Measurements from ENCODE around the gene NCK2.

NCK2 gene

GRCh38 chr2:105796131-105796638 lies 51.5 kb downstream of the NCK2 start:
- DNase-seq: no peak

- DNase-seq: no peak
Observed at GRCh38 chr2:105796791-105797190, 52.1 kb downstream of the NCK2 start.

- DNase-seq: no peak
Observed at GRCh38 chr2:105797298-105797819, 52.6 kb downstream of the NCK2 start.

GRCh38 chr2:105798595-105798994 lies 53.9 kb downstream of the NCK2 start:
- no peak for DNase-seq

- no peak for DNase-seq
Observed at GRCh38 chr2:105800036-105800713, 55.5 kb downstream of the NCK2 start.

GRCh38 chr2:105800953-105801635 lies 56.4 kb downstream of the NCK2 start:
- no peak for DNase-seq

- peak in 1 of 2 experiments; percentile 42 for DNase-seq
Observed at GRCh38 chr2:105801961-105802360, 57.2 kb downstream of the NCK2 start.

- peak in 1 of 2 experiments; percentile 3 for DNase-seq
Observed at GRCh38 chr2:105802587-105802986, 57.9 kb downstream of the NCK2 start.

GRCh38 chr2:105803337-105803736 lies 58.6 kb downstream of the NCK2 start:
- DNase-seq: no peak

GRCh38 chr2:105803773-105804172 lies 59.1 kb downstream of the NCK2 start:
- DNase-seq: no peak

- DNase-seq: peak; percentile 89 to 93
Observed at GRCh38 chr2:105804266-105804665, 59.6 kb downstream of the NCK2 start.

GRCh38 chr2:105806996-105807395 lies 62.3 kb downstream of the NCK2 start:
- no peak for DNase-seq

GRCh38 chr2:105808423-105809096 lies 63.8 kb downstream of the NCK2 start:
- no peak for DNase-seq

GRCh38 chr2:105809097-105809473 lies 64.4 kb downstream of the NCK2 start:
- DNase-seq: no peak

GRCh38 chr2:105809723-105810122 lies 65.0 kb downstream of the NCK2 start:
- no peak for DNase-seq

GRCh38 chr2:105812180-105813044 lies 67.7 kb downstream of the NCK2 start:
- peak; percentile 87 to 94 for DNase-seq

- DNase-seq: no peak
Observed at GRCh38 chr2:105813045-105813315, 68.3 kb downstream of the NCK2 start.

- DNase-seq: no peak
Observed at GRCh38 chr2:105813405-105813804, 68.7 kb downstream of the NCK2 start.

- DNase-seq: peak in 1 of 2 experiments; percentile 13
Observed at GRCh38 chr2:105814291-105814940, 69.7 kb downstream of the NCK2 start.

- no peak for DNase-seq
Observed at GRCh38 chr2:105815401-105815800, 70.7 kb downstream of the NCK2 start.

GRCh38 chr2:105820151-105820550 lies 75.4 kb downstream of the NCK2 start:
- no peak for DNase-seq

GRCh38 chr2:105820691-105821090 lies 76.0 kb downstream of the NCK2 start:
- no peak for DNase-seq
